GM21576 (cell line): ENCODE measurements around the gene ANKRD13B.

Experiments
- ATAC-seq: cut with Tn5 transposase; IDR thresholded peaks from one replicate; pipeline ENCODE4 v1.9.1; 2021; ENCODE audit warnings: mild to moderate bottlenecking, moderate library complexity; ENCODE audit not compliant: unreplicated experiment

Gene ANKRD13B

DNA sequence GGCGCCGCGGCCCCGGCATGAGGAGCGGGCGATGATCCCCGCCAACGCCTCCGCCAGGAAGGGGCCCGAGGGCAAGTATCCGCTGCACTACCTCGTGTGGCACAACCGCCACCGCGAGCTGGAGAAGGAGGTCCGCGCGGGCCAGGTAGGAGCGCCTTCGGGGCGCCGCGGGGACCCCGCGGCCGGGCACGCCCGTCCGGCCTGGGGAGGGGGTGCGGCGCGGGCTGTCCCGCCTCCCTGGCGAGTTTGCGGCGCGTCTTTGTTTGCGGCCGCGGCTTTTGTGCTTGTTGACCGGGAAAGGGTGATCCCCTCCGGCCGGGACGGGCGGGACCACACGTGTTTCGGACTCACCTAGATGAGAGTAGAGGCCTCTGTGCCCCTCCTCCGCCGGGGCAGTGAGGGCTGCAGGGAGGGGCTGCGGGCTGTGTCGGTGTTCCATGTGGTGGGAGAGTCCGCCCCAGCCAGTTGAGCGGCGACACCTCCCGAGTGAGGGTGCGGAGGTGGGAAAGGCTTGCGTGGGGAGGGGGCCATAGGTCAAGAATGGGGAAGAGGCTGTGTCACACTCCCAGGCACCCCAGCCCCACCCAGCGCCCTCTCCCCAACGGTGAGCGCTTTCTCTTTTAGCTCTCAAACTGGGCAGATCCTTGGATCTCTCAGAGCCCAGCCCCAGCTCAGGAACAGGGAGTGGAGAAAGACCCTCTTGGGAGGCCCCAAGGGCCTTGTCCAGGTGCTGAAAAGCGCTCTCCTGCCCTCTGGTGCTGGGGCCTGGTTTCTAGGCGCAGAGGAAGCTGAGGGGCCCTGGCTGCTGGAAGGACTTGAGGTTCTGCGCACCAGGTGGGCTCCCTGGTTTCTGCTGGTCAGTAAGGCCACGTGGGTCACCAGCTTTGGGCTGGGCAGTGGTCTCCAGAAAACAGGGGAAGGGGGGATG, 923 bp downstream of the ANKRD13B start:
- ATAC-seq, result no peak

DNA sequence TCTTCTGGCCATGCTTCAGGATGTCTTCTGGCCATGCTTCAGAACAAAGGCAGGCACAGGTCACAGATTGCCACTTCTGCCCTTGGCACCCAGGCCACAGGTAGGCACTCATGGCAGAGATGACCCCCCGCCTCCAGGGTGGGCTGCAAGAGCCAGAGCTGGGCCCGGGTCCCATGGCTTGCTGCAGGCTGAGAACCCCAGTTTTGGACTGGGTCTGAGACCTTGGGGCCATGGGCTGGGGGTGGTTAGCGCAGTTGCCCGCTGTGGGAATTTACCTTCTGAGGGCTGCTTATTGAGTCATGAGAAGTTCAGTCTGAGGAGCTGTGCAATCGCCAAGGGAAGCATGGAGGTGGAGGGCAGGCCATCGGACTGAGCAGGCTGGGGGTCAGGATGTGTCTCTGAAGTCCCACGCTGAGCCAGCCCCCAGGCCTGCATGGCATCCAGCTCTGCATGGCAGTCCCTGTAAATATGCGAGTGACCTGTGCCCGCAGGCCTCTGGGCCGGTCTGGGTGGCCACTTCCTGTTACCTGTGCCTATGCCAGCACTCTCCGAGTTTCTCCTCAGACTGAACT, 1.7 kb downstream of the ANKRD13B start:
- no peak for ATAC-seq

DNA sequence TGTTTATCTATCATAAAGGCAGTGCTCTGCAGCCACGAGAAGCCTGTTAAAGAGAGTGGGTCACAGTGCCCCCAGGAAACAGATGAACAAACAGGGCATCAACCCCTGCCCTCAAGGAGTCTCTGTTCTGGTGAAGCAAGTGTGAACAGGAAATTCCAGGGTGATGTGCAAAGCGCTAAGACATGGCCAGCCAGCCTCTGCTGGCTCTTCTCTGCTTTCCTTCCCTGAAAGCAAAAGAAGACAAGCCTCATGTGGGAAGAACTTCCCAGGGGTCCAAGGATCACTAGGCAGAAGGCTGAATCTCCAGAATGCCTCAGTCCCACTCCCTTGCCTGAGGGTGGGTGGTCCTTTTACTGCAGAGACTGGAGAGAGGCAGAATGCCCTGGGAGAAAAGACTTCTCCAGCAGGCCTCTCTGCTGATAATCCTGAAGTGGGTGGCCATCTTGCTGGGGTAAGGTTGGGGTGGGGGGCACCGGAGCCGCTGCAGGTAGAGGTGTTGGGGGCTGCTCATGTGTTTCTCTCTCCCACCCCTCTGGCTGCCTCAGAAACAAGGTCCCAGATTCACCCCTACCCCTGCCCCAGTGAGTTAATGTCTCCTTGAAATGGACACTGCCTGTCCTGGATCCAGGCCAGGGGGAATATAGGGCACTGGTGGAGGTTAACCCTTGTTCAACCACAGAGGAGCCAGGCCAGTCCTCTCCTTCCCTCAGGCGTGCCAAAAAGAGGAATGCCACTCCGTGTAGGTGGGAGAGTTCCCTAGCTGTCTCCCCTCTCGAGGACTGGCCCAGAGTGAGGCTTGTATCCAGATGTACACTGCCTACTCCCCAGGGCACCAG, 2.4 kb downstream of the ANKRD13B start:
- ATAC-seq, result no peak

DNA sequence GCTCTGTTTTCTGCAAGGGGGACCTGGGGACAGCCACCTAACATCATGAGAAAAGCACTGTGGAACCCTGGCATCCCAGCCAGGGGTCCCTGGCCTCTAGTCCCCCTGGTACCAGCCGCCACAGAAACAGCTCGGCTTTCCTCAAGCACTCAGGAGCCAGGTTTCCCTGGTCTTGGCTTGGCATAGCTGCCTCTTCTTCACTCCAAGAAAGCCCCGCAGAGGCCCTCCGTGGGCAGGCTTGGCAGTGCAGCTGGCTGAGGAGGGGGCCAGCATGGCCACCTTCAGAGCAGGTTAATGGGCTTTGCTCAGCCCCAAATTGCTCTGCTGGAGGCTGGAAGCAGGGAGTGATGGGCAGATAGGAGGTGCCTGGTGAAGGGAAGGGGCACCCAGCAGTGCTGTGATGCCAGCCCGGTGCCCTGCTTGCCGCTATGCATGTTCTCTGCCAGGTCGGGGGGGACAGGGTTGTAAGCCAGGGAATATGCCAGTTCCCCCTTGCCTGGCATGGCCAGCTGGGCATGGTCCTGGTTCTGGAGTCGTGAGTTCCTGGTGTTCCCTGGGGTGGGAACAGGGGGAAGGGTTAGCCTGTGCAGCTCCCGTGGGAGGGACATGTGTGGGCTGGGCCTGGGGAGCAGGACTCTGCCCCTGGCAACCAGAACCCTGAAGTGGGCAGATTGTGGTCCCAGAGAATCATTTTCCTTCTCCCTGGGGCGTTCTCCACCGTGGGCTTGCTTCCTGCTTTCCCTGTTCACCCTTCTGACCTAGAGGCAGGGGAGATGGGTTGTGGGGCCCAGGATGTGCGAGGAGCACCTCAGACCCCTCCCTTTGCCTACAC, 3.2 kb downstream of the ANKRD13B start:
- ATAC-seq, result no peak

DNA sequence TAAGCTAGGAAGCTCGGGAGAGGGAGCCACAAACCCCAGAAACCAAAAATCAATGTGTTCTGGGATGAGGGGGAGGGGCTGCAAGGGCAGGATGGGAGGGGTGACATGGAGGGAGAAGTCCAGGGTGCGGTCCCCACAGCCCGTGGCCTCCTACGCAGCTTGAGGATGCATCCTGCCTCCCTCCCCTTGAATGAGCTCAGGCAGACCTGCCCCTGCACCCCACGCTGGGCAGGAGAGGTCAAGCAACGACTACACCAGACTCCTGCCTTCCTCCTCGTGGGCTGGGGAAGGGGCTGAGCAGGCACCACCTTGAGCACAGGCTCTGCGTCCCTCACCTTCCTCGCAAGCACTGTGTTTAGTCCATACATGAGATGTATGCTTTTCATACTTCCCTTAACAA, 3.9 kb downstream of the ANKRD13B start:
- no peak for ATAC-seq

DNA sequence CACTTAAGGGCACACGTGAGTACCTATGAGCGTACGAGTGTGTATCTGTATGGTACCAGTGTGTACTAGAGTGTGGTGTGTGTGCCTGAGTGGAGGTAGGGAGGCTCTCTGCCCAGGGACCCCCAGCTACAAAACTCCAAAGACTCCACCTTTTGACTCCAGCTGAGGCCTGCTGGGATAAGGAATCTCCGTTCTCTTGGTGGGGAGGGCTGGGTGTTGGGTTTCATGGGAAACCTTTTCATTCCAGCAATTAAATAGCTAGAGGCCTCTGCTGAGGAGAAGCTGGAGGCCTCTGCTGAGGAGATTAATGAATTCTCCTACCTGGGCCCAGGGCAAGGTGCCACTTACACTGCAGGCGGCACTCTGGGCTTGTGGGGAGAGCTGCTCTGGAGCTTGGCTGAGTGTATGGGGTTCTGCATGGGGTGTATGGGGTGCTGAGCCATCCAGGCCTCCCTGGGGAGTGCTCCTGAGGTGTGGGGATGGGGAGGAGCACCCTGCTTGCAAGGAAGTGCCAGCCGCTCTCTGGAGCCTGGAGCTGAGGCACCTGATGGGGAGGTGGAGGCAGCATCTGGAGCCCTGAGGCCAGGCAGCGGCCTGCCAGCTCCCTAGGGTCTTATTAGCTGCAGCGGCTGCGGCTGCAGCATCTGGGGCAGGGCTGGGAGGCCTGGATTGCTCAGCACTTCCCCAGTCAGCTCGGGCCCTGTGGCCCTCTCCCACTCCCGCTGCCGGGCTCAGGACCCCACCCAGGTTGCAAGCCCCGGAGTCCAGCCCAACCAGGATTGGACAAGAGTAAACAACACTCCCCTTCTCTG, 4.6 kb downstream of the ANKRD13B start:
- no peak for ATAC-seq

DNA sequence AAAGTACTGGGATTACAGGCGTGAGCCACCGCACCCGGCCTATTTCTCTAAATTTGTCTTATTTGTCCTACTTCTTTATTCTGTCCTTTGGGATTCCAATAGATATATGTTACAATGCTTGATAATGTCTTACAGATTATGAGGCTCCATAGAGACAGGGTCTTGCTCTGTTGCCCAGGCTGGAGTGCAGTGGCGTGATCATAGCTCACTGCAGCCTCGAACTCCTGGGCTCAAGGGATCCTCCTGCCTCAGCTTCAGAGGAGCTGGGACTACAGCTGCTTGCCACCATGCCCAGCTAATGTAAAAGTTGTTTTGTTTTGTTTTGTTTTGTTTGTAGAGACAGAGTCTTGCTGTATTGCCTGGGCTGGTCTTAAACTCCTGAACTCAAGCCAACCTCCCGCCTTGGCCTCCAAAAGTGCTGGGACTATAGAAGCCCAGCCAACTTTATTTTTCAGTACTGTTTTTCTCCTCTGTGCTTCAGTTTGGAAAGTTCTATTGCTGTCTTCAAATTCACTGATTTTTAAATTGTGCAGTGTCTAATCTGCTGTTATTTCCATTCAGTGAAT, 10.3 kb downstream of the ANKRD13B start:
- no peak for ATAC-seq

DNA sequence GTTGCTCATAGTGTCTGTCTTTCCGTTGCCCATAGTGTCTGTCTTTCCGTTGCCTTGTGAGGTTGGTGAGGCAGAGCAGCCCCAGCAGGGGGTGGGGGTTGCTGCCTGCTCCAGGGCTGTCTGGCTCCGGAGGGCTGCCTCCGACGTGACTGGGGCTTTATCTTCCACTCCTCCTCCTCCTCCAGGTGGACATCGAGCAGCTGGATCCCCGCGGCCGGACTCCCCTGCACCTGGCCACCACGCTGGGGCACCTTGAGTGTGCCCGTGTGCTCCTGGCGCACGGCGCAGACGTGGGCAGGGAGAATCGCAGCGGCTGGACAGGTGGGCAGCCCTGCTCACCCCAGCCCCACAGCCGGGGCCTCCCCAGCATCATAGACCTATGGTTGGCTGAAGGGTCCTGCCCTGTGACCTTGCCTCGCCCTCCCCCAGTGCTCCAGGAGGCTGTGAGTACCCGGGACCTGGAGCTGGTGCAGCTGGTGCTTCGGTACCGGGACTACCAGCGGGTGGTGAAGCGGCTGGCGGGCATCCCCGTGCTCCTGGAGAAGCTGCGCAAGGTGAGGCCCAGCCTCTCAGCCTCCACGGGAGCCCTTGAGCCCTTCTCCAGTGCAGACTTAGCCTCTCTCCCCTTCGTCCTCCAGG, 14.7 kb downstream of the ANKRD13B start:
- no peak for ATAC-seq

DNA sequence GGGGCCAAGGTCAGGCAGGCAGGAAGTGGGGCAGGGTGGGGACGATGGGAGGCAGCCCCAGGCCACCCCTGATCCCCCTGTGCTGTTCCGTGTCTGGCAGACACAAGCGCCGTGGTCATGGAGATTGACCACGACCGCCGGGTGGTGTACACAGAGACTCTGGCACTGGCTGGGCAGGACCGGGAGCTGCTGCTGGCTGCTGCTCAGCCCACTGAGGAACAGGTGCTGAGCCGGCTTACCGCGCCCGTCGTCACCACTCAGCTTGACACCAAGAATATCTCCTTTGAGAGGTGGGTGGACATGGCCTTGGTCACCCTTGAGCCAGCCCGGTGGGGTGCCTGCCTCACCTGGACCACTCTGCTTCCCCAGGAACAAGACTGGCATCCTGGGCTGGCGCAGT, 16.1 kb downstream of the ANKRD13B start:
- no peak for ATAC-seq

DNA sequence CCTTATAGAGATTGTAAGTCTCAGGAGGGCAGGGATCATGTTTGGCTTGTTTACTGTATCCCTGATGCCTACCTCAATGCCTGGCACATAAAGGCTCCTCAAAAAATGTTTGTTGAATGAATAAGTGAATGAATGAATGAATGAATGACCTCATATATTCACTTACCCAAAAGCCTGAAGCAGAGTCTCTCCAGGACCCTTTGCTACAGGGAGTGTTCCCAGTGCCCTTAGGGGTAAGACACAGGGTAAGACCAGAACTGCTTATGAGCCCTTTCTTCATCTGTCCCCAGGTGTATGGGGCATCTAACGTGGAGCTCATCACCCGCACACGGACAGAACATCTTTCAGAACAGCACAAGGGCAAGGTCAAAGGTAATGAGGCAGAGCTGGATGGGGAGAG, 17.5 kb downstream of the ANKRD13B start:
- ATAC-seq, result no peak

DNA sequence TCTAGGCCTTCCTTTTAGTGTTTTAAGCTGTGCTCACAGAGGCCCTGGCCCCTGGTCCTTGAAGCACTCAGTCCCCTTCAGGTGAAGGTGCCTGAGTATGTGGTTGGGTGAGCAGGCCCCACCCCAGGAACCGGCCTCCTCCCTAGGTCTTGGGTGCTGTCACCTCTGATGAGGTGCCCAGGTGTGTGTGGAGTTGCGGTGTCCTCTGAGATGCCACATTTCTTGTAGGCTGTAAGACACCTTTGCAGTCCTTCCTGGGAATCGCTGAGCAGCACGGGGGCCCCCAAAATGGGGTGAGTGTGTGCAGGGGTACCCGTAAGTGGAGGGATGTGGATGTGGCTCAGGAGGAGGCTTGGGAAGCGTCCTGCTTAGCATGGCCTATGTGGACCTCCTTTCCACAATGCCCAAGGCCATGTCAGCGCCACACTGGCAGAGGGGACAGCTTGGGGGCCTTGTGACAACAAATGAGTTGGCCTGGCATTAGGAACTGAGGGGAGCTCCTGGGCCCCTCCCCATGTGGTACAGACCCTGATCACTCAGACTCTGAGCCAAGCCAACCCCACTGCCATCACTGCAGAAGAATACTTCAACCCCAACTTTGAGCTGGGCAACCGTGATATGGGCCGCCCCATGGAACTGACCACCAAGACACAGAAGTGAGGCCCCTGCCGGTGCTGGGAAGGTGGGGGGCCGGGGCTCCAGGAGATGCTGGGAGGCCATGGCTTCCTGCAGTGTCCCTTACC, 18.6 kb downstream of the ANKRD13B start:
- no peak for ATAC-seq

DNA sequence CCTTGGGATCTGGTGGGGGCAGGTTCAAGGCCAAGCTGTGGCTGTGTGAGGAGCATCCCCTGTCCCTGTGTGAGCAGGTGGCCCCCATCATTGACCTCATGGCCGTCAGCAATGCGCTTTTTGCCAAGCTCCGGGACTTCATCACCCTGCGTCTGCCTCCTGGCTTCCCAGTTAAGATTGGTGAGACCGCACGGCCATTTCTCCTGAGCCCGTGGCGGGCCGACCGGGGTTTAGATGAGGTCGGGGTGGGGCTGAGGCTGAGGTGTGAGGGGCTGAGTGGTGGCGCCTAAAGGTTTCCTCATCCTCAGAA, 19.1 kb downstream of the ANKRD13B start:
- no peak for ATAC-seq

DNA sequence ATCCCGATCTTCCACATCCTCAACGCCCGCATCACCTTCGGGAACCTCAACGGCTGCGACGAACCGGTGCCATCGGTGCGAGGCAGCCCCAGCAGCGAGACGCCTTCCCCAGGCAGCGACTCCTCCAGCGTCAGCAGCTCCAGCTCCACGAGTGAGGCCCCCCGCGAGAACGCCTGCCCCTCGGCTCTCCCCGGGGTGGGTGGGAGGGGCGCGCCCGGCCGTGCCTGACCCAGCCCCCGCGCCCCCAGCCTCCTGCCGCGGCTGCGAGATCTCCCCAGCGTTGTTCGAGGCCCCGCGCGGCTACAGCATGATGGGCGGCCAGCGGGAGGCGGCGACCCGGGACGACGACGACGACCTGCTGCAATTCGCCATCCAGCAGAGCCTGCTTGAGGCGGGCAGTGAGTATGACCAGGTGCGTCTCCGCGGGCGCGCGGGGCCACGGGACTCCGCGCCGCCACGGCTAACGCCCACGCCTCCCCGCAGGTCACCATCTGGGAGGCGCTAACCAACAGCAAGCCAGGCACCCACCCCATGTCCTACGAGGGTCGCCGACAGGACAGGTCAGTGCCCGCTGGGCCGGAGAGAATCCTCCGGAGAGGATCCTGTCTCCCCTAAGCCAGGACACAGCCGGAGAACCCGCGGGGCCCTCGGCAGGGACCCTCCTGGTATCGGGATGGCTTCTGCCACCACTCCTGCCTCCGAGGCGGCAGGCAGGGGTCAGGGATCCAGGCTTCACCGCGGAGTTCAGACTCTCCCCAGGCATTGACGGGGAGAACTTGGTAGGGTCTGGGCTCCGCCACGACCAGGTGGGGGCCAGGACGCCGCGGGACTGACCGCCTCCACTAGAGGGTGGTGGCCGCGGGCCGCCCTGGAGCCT, 19.7 kb downstream of the ANKRD13B start:
- ATAC-seq, result no peak

DNA sequence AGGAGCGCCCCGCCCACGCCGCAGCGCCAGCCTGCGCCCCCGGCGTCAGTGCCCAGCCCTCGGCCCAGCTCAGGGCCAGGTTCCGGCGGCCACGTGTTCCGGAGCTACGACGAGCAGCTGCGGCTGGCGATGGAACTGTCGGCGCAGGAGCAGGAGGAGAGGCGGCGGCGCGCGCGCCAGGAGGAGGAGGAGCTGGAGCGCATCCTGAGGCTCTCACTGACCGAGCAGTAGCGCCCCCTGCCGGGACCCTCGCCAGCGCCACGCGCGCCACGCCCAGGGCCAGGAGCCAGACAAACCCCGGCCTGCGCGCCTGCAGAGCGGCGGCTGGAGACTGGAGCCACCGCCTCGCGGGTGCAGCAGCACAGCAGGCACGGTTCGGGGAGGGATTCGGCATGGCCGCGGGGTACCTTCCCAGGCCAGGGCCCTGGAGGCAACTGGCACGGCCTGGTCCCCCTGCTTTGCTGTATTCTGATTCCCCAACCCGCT, 20.5 kb downstream of the ANKRD13B start:
- no peak for ATAC-seq

DNA sequence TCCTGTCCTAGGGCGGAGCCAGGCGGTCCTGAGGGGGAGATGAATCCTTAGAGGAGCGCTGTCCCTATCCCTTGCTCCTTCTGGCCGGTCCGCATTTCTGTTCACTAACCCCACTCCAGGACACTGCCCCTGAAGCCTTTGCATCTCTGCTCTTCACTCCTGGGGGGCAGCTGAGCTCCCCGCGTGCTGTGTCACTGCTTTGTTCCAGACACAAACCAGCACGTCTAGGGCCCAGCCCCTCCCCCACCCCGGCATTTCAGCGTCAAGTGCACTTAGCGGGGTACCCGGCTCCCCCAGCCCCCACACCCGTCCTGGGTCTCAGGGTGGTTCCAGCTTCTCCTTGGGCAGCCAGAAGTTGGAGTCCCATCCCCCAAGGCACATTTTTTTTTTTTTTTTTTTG, 20.9 kb downstream of the ANKRD13B start:
- ATAC-seq, result no peak

DNA sequence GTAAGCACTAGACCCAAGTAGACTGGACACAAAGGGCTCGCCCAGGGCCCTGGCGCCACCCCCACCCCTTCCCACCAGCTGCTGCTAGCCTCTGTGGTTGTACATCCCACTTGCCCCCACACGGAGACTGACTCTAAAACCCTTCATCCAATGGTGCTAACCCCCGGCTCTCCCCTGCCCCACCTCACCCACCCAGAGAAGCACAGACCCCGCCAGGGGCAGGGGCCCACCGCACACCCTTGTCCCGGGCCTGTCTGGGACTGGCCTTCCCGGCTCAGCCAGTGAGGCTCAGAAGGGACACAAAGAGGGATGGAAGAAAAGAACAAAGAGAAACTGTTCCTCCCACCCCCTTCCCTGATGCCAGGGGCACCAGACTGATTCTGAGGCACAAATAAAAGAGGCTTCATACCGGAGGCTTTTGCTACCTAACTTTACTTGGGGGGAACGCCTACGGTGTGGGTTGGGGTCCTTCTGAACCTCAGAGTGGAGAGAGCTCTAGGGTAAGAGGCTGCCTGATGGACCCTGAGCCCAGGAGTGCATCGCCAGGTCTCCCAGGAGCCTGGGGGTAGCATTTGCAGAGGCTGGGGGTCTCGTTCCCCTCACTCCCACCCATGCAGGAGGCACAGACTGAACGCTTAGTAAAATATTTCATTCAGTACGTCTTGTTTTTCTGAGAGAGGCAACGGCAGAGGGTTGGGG, 21.6 kb downstream of the ANKRD13B start:
- ATAC-seq, result no peak

DNA sequence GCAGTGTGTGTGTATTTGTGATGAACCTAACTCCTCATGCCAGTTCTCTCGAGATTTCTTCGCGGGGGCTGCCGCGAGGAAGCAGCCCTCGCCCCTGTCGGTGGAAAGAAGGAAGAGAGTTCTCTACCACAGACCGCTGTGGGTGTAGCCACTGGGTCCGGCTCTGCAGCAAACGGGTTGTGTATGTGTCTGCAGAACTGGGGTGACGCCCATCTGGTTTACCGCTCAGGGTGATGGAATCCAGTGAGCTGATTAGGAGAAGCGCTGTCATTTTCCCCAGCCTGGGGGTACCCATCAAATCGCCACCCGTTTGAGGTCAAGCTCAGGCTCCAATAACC, 22.1 kb downstream of the ANKRD13B start:
- no peak for ATAC-seq
